Stomach (tissue), 9 donors: Measurements from ENCODE around the gene KCNJ16. TPM values are rescaled to one million over a fixed set of nuclear protein-coding genes. Genes with fewer than 3 reads are reported as not detected.
A peak's percentile ranks its signal among the peaks of the same experiment; 100 is the strongest.

Experiments
- DNase-seq, 2 donors: peaks; one replicate each; pipeline versions ENCODE4 v3.0.0 to v3.0.0-alpha.2; 2013 to 2019
- H3K27ac ChIP-seq, 5 donors: fragments of 200-600 bp in 4 of 5; sonication (generic) in 4 of 5; one replicate each; pipeline ENCODE4 v1.5.1; 2013 to 2019; ENCODE audit warnings: mild to moderate bottlenecking in 1 of 5, moderate library complexity in 1 of 5
- H3K27me3 ChIP-seq, 3 donors: fragments of 200-600 bp; sonication (generic); one replicate each; pipeline ENCODE4 v1.5.1; 2017 to 2019; ENCODE audit warnings: mixed run types in 1 of 3
- H3K36me3 ChIP-seq, 4 donors: fragments of 200-600 bp; sonication (generic); 1 replicate in 3 of 4; 2 replicates in 1 of 4; pipeline ENCODE4 v1.5.1; 2016 to 2019
- H3K4me1 ChIP-seq, 4 donors: fragments of 200-600 bp; sonication (generic); one replicate each; pipeline ENCODE4 v1.5.1; 2016 to 2019
- H3K4me3 ChIP-seq, 4 donors: fragments of 200-600 bp; sonication (generic) in 3 of 4; one replicate each; pipeline ENCODE4 v1.5.1; 2016 to 2019; ENCODE audit warnings: mild to moderate bottlenecking in 1 of 4
- H3K9me3 ChIP-seq, 4 donors: fragments of 200-600 bp; sonication (generic); one replicate each; pipeline ENCODE4 v1.5.1; 2016 to 2019
- EP300 ChIP-seq: sonication (generic); formaldehyde crosslinking; IDR thresholded peaks from one replicate; pipeline ENCODE4 v1.6.1; 2017; ENCODE audit warnings: antibody characterized with exemption
- POLR2A ChIP-seq, 4 donors: fragments of 450-650 bp; IDR thresholded peaks; one replicate each; pipeline ENCODE4 v1.6.1; 2016; ENCODE audit warnings: antibody characterized with exemption in 4 of 4, control low read depth in 2 of 4, mild to moderate bottlenecking in 1 of 4, moderate library complexity in 1 of 4
- POLR2AphosphoS5 ChIP-seq, 3 donors: sonication (generic); formaldehyde crosslinking; IDR thresholded peaks; one replicate each; pipeline ENCODE4 v1.6.1; 2016; ENCODE audit warnings: antibody characterized with exemption in 3 of 3
- WGBS, 5 donors: extraction: QIAGEN DNeasy Blood & Tissue Kit in 3 of 5; methylation state at CpG; one replicate each; pipeline versions ENCODE4 v1.1.5 to v1.1.7; 2013 to 2018; 5-methylcytosine and 5-hydroxymethylcytosine counted together
- intact Hi-C: fragments of 100-400 bp; cut with DNase I; formaldehyde crosslinking; loops from one replicate; pipeline ENCODE4 v1.15.1; 2023; ENCODE audit warnings: low total_unique reads
- polyA plus RNA-seq, 3 donors: library from polyadenylated mRNA; stranded (reverse); fragments of 200-250 nt; gene quantifications; one replicate each; pipeline ENCODE4 v1.2.3, GENCODE V29; 2013
- total RNA-seq, 5 donors: library from RNA; depleted of rRNA; stranded (reverse); fragments of >200 nt; gene quantifications; one replicate each; pipeline versions ENCODE4 v1.1.0 to v1.2.3, GENCODE V29; 2014 to 2016
- TF ChIP-seq, protein P1 (sequence below), 7 experiments: fragments of 450-650 bp in 4 of 7; fragments of 200-600 bp in 3 of 7; sonication (generic) in 3 of 7; IDR thresholded peaks; one replicate each; pipeline ENCODE4 v1.5.1; 2016 to 2019; ENCODE audit warnings: antibody characterized with exemption in 7 of 7, control low read depth in 2 of 7, mild to moderate bottlenecking in 1 of 7
- donor health status: healthy with polysubstance abuse.
- donor health status: Bipolar disorder and iron deficiency.
- donor health status: healthy.

KCNJ16 gene
- total and polyA plus RNA-seq, 8 donors: 5.9 to 135 (median 12.9) TPM; not detected in 1

- intact Hi-C loops: no loop called here
- Histone ChIP-seq H3K36me3 (no peaks in the 10 kb centered on the region), H3K4me1 (peaks cover 0 to 9% (median 4%) of the 10 kb centered on the region in 4 donors), H3K27ac (no peak overlapping the region), H3K4me3 (no peak overlapping the region), H3K9me3 (no peaks in the 10 kb centered on the region), H3K27me3 (no peaks in the 10 kb centered on the region)
- TF ChIP-seq POLR2A (IDR thresholded peaks at IDR 0.05) (no peak), POLR2AphosphoS5 (IDR thresholded peaks at IDR 0.05) (no peak), EP300 (no peak)
- TF ChIP-seq, protein P1, sequence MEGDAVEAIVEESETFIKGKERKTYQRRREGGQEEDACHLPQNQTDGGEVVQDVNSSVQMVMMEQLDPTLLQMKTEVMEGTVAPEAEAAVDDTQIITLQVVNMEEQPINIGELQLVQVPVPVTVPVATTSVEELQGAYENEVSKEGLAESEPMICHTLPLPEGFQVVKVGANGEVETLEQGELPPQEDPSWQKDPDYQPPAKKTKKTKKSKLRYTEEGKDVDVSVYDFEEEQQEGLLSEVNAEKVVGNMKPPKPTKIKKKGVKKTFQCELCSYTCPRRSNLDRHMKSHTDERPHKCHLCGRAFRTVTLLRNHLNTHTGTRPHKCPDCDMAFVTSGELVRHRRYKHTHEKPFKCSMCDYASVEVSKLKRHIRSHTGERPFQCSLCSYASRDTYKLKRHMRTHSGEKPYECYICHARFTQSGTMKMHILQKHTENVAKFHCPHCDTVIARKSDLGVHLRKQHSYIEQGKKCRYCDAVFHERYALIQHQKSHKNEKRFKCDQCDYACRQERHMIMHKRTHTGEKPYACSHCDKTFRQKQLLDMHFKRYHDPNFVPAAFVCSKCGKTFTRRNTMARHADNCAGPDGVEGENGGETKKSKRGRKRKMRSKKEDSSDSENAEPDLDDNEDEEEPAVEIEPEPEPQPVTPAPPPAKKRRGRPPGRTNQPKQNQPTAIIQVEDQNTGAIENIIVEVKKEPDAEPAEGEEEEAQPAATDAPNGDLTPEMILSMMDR (IDR thresholded peaks at IDR 0.05): no peak
- no peak for DNase-seq
- 14 to 40% (median 35%) methylated on average over 3 of the region's 3 CpGs for WGBS, 5 donors
Observed at GRCh38 chr17:70070305-70071027, 4.6 kb upstream of the KCNJ16 start.

DNA sequence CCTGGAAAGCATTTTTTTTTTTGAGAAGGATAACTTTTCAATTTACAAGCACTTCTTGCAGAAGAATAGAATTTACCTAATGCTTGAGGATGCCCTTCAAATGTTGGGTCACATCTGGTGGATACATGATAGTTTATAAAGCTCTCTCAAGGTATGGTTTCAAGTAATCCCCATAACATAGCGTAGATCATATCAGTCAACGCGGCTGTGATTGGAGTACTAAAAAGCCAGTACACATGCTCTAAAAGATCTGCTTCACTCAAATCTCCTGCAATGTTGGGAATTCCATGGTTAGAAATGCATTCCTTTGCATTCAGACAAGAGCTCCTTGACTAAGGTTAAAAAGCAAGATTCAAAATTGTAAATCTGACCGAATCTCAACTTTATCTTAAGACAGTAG lies 3.9 kb upstream of the KCNJ16 start:
- no peak overlapping the region for H3K27ac ChIP-seq
- no peak overlapping the region for H3K4me3 ChIP-seq
- H3K27me3 ChIP-seq: no peaks in the 10 kb centered on the region
- TF ChIP-seq POLR2A (IDR thresholded peaks at IDR 0.05) (no peak), POLR2AphosphoS5 (IDR thresholded peaks at IDR 0.05) (no peak), EP300 (no peak)
- no peak for DNase-seq
- intact Hi-C loops: no loop called here
- H3K9me3 ChIP-seq: no peaks in the 10 kb centered on the region
- H3K36me3 ChIP-seq: no peaks in the 10 kb centered on the region
- 86 to 98% (median 96%) methylated on average over 4 of the region's 4 CpGs for WGBS, 5 donors
- H3K4me1 ChIP-seq: peaks cover 0 to 9% (median 4%) of the 10 kb centered on the region in 4 donors

- intact Hi-C loops: no loop called here
- 94 to 100% (median 98%) methylated on average over 1 of the region's 1 CpG for WGBS, 5 donors
- no peak for TF ChIP-seq EP300
- no peak for TF ChIP-seq POLR2AphosphoS5 (IDR thresholded peaks at IDR 0.05)
- TF ChIP-seq POLR2A (IDR thresholded peaks at IDR 0.05): no peak
- TF ChIP-seq, protein P1 (IDR thresholded peaks at IDR 0.05): no peak
Observed at GRCh38 chr17:70071620-70072019, 3.4 kb upstream of the KCNJ16 start.

GRCh38 chr17:70072546-70073309 lies 2.3 kb upstream of the KCNJ16 start:
- intact Hi-C loops: no loop called here
- Histone ChIP-seq H3K36me3 (no peaks in the 10 kb centered on the region), H3K4me3 (no peak overlapping the region), H3K9me3 (no peaks in the 10 kb centered on the region), H3K4me1 (peaks cover 0 to 9% (median 4%) of the 10 kb centered on the region in 4 donors), H3K27ac (no peak overlapping the region), H3K27me3 (no peaks in the 10 kb centered on the region)
- no peak for TF ChIP-seq POLR2A (IDR thresholded peaks at IDR 0.05)
- TF ChIP-seq POLR2AphosphoS5 (IDR thresholded peaks at IDR 0.05): no peak
- TF ChIP-seq, protein P1 (IDR thresholded peaks at IDR 0.05): no peak
- 54 to 70% (median 61%) methylated on average over 5 of the region's 5 CpGs for WGBS, 5 donors
- DNase-seq: peak in 1 of 2 donors; percentile 54

More at GRCh38 chr17:70071620-70072019, 3.4 kb upstream of the KCNJ16 start:
- no peak overlapping the region for H3K27ac ChIP-seq
- H3K4me3 ChIP-seq: no peak overlapping the region
- peaks cover 0 to 9% (median 4%) of the 10 kb centered on the region in 4 donors for H3K4me1 ChIP-seq
- H3K27me3 ChIP-seq: no peaks in the 10 kb centered on the region
- H3K36me3 ChIP-seq: no peaks in the 10 kb centered on the region
- H3K9me3 ChIP-seq: no peaks in the 10 kb centered on the region
- DNase-seq: no peak
